ENCODE measurements around the gene MTARC1.

The MTARC1 gene

DNA sequence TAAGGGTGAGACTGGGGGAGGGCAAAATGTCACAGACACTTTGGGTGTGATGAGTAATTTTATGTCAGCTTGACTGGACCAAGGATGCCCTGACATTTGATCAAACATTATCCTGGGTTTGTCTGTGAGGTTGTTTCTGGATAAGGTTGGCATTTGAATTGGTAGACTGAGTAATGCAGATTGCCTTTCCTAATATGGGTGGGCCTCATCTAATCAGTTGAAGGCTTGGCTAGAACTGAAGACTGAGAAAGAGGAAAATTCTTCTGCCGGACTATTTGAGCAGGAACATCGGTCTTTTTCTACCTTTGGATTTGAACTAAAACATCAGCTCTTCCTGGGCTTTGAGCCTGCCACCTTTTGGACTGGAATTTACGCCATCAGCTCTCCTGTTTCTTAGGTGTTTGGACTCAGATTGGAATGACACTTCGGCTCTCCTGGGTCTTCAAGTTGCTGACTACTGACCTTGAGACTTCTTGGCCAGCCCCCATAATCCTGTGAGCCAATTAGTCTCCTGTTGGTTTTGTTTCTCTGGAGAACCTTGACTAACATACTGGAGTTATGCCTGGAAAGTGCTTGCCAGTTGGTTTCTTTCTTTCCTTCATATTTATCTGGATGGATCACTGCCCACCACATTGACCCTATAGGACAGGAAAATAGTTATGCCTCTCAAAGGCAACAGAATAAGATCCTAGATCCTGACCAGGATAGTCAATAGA, 47.6 kb downstream of the MTARC1 start:
- DNase-seq, result no peak
